ENCODE data around the gene DFFB. TPM values are rescaled to one million over a fixed set of nuclear protein-coding genes. Genes with fewer than 3 reads are reported as not detected.

The DFFB gene
- total and polyA plus RNA-seq, 9 donors: 6.8 to 12.8 (median 8.4) TPM

DNA sequence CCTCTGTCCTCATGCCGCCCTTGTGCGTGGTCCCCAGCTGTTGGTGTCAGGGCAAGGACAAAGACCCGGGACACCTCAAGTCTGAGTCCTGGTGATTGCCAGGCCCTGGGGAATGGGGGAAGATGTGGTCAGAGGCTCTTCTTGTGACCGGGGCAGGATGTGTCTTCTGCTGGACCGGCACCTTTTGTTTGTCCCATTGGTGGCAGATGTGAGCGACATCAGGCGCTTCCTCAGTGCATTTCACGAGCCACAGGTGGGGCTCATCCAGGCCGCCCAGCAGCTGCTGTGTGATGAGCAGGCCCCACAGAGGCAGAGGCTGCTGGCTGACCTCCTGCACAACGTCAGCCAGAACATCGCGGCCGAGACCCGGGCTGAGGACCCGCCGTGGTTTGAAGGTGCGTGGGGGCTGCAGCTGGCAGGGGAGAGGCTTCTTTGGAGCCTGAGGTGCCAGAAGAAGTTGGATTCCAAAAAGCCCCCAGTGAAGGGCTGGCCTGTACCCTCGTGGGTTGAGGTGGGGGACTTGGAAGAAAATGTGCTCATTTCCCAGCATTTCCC is 8.4 kb downstream of the DFFB start:
- no peaks in the 10 kb centered on the region for H3K36me3 ChIP-seq
- WGBS, 3 donors: 58 to 66% (median 62%) methylated on average over 18 of the region's 18 CpGs
- intact Hi-C loops (cut with DNase I): no loop called here

GRCh38 chr1:3868464-3869006 is 11.3 kb downstream of the DFFB start:
- 60 to 87% (median 84%) methylated on average over 13 of the region's 13 CpGs for WGBS, 3 donors
- no peak for DNase-seq
- TF ChIP-seq POLR2A (IDR thresholded peaks at IDR 0.05) (no peak), EP300 (IDR thresholded peaks at IDR 0.05) (no peak), CTCF (IDR thresholded peaks at IDR 0.05) (no peak)
- no peaks in the 10 kb centered on the region for H3K36me3 ChIP-seq
- intact Hi-C loops (cut with DNase I): no loop called here
- H3K9me3 ChIP-seq: no peaks in the 10 kb centered on the region
- H3K4me3 ChIP-seq: no peak overlapping the region
- H3K27me3 ChIP-seq: no peaks in the 10 kb centered on the region
- no peaks in the 10 kb centered on the region for H3K4me1 ChIP-seq (ENCODE audit: insufficient read depth)
- H3K27ac ChIP-seq: no peak overlapping the region

More for the DNA sequence above, 8.4 kb downstream of the DFFB start:
- H3K9me3 ChIP-seq: no peaks in the 10 kb centered on the region
- H3K27ac ChIP-seq: no peak overlapping the region
- H3K4me3 ChIP-seq: no peak overlapping the region
- no peaks in the 10 kb centered on the region for H3K4me1 ChIP-seq (ENCODE audit: insufficient read depth)
- TF ChIP-seq CTCF (IDR thresholded peaks at IDR 0.05) (no peak), EP300 (IDR thresholded peaks at IDR 0.05) (no peak), POLR2A (IDR thresholded peaks at IDR 0.05) (no peak)
- H3K27me3 ChIP-seq: no peaks in the 10 kb centered on the region
- peak in 1 of 5 donors; percentile 26 for DNase-seq

- no peak for TF ChIP-seq EP300 (IDR thresholded peaks at IDR 0.05)
- no peak for TF ChIP-seq POLR2A (IDR thresholded peaks at IDR 0.05)
- TF ChIP-seq CTCF (IDR thresholded peaks at IDR 0.05): no peak
- intact Hi-C loops (cut with DNase I): no loop called here
- H3K27me3 ChIP-seq: no peaks in the 10 kb centered on the region
- no peaks in the 10 kb centered on the region for H3K36me3 ChIP-seq
- no peak for DNase-seq
- H3K9me3 ChIP-seq: no peaks in the 10 kb centered on the region
- H3K4me3 ChIP-seq: no peak overlapping the region
- no peaks in the 10 kb centered on the region for H3K4me1 ChIP-seq (ENCODE audit: insufficient read depth)
- 75 to 79% (median 77%) methylated on average over 15 to 18 of the region's 18 CpGs for WGBS, 3 donors
- no peak overlapping the region for H3K27ac ChIP-seq
These were observed 12.6 kb downstream of the DFFB start for GRCh38 chr1:3869751-3870301.

GRCh38 chr1:3871451-3871805 is 14.2 kb downstream of the DFFB start:
- Histone ChIP-seq H3K27ac (no peak overlapping the region), H3K27me3 (no peaks in the 10 kb centered on the region), H3K9me3 (no peaks in the 10 kb centered on the region), H3K36me3 (no peaks in the 10 kb centered on the region), H3K4me3 (no peak overlapping the region), H3K4me1 (ENCODE audit: insufficient read depth) (no peaks in the 10 kb centered on the region)
- DNase-seq: no peak
- WGBS, 3 donors: 90 to 95% (median 91%) methylated on average over 7 of the region's 7 CpGs
- intact Hi-C loops (cut with DNase I): no loop called here
- TF ChIP-seq CTCF (IDR thresholded peaks at IDR 0.05) (no peak), POLR2A (IDR thresholded peaks at IDR 0.05) (no peak), EP300 (IDR thresholded peaks at IDR 0.05) (no peak)
